Embryonic facial prominence (tissue), 1 donor: ENCODE measurements around the gene HGFAC.

Source experiments
- DNase-seq: peaks from one replicate; pipeline ENCODE4 v3.0.0-alpha.2; 2016; ENCODE audit errors: extremely low spot score

HGFAC gene

DNA sequence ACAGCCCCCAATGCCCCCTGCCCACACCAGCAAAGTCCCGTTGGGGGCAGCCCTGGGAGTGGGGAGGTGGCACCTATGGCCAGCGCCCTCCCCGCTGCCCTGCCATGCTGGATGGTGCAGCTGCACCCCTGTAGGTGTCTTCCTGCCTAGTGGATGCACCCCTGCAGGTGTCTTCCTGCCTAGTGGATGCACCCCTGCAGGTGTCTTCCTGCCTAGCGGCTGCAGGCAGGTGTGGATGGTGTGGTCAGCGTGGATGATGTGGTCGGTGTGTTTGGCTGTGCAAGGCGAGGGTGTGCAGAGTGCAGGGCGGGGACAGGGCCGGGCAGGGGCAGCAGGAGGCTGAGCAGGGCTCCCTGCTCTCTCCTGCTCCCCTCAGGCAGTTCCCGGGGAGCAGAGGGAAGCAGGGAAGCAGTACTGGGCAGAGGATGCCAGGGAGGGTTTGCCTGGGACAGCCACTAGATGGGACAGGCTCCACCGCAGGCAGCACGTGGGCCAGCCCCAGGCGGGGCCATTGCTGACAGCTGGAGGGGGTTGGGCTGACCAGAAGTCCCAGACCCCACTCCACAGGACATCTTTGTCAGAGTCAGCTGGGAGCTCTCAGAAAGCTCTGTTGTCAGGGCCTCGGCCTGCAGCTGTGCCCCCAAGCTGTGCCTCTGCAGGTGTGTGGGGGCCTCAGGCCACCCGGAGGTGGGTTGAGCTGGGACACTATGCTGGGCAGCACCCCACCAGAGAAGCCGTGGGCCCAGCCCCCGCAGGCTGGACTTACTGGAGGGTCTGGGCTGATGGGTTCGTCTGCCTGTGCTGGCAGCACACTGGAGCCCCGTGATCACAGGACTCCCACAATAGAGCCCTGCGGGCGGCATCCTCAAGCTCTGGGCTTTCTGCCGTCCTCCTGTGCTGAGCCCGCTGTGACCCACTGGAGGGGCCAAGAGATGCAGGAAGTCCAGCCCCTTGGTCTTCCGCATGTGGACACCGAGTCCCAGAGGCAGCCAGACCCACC is 45.1 kb downstream of the HGFAC start:
- no peak for DNase-seq

DNA sequence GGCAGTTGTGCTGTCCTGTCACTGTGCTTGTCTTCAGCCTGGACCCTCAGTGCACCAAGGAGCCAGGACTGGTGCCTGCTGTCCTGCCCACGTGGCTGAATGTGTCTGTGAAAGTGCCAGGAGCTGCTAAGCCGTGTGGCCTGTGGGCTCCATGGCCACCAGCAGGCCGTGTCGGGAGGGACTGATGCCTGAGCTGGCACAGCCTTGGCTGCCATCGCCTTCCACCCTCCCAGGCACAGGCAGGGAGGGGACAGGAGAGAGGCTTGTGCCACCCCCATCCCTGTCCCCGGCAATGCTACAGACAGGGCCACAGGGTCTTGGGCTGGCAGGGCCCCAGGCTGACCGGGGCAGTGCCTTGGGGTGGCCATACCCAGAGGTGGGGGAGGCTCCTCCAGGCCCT is 46.1 kb downstream of the HGFAC start:
- DNase-seq: no peak

DNA sequence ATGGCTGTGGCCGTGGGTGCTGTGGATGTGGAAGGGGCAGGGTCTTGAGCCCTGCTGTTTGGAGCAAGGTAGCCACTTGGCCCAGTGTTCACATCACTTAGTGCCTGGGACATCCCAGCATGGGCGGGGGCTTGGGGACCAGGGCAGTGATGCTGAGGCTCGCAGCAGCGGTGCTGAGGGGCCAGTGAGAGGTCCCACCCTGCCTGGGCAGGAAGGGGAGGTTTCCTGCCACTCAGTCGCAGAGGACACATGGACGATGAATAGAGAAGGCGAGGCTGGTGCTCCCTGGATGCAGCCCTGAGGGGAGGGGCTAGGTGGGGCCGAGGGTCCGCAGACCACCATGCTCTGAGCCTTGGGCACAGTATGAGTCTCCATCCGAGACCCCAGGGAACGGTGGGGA is 47.1 kb downstream of the HGFAC start:
- no peak for DNase-seq

DNA sequence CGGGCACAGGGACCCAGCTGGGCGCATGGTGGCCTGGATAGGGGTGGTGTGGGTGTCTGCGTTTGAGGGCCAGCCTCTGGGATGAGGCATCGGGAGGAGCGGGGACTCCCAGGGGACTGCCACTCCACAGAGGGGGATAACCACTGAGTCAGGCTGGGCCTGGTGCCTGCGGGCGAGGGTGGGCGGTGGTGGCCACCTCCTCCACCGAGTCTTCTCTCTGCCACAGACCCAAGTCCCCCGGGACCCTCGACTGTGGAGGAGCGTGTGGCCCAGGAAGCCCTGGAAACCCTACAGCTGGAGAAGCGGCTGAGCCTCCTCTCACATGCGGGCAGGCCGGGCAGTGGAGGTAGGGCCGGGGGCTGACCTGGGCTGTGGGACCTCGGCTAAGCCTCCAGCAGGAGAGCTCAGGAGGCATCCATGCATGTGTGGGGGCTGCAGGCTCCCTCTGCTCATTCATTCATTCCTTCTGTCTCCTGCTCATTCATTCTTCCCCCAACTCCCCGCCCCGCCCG is 47.7 kb downstream of the HGFAC start:
- no peak for DNase-seq

- no peak for DNase-seq
Measured at GRCh38 chr4:3491681-3492405, 50.1 kb downstream of the HGFAC start.

GRCh38 chr4:3492741-3493719 is 51.3 kb downstream of the HGFAC start:
- DNase-seq: no peak

GRCh38 chr4:3493720-3494461 is 52.1 kb downstream of the HGFAC start:
- DNase-seq: no peak

- DNase-seq: no peak
Measured at GRCh38 chr4:3494462-3494871, 52.7 kb downstream of the HGFAC start.

DNA sequence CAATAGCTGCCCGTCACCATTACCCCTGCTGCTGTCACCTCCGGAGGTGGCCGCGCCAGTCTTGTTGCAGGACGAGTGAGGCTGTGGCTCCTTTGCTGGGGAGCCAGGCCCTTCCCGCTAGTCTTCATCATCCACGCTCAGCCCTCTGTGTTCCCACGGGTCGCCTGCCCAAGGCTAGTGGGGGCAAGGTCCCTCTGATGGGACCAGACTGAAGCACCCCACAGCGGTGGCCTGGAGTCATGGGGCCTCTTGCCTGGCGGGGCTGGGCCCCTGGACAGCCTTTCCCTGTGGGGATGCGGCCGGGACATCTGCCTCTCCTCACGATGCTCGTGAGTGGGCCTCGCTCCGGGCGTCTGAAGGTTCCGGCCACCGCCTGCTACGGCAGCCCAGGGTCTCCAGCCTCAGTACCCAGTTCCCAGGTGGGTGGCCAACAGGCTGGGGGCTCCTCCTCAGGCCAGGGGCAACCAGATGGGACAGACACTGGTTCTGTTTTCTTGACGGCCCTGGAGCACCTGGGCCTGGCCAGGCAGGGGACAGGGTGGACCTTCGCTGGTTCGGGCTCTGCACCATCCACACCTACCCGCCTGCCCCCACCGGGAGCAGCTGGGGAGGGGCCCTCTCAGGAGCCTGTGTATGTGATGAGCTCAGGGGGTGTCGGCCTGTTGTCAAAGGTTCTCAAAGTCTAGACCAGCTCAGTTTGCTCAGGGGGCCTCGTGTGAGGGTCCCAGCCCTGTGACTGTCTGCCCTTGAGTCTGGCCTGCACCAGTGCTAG is 53.6 kb downstream of the HGFAC start:
- DNase-seq: no peak

GRCh38 chr4:3496021-3496420 is 54.3 kb downstream of the HGFAC start:
- no peak for DNase-seq

DNA sequence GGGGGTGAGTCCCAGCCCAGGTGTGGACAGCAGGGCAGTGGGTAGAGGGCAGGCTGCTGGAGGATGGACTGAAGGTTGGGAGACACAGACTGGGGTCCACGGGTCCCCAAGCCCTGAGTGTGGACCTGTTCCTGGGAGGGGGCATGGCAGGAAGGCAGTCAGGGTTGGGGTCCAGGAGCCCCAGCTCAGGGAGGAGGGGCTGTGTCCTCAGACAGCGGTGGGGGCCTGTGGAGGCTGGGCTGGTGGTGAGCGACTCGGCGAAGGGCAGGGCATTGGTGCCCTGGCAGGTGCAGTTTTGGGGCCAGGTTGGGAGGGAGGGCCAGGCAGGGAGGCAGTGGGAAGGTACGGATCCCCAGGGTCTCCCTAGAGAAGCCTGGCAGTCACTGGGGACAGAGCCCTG is 55.3 kb downstream of the HGFAC start:
- DNase-seq: no peak

DNA sequence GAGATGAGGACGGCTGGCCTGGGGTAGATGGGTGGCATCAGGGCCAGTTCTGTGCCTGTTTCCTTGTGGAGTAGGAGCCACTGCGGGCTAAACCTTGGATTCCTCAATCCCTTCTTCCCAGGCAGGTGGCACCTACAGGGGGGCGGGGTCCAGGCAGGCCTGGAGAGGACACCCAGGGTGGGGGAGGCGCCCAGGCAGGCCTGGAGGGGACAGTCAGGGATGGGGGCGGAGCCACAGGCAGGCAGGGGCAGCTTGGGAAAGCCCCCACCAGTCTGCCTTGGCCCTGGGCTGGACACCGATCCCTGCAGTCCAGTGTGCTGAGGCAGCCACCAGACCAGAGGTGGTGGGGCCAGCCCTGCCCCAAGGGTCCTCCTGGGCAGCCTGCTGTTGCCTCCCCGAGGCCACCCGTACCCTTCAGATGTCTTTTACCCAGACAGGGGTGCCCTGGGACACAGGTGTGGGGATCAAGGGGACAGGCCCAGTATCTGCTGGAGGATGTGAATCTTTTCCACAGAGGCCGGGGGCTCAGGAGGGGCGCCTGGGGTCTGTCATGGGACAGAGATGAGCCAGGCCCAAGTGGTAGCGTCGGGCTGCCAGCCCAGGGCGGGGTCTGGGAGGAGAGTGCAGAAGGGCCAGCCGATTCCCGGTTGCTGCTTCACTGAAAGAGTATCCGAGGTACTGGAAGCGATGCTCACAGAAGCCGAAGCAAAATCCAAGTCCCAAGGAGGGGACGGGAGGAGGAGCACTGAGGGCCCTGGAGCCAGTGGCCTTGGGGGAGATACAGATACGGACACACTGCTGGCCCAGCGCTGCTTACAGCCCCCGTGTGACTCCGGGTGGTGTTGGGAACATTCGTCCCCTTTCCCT is 56.0 kb downstream of the HGFAC start:
- no peak for DNase-seq

GRCh38 chr4:3498407-3498806 is 56.6 kb downstream of the HGFAC start:
- no peak for DNase-seq
